Tibial nerve (tissue), 4 donors: ENCODE data around the gene C12orf56. TPM values are rescaled to one million over a fixed set of nuclear protein-coding genes. Genes with fewer than 3 reads are reported as not detected.

Experiments
- DNase-seq, 2 donors: peaks; one replicate each; pipeline ENCODE4 v3.0.0-alpha.2; 2019; ENCODE audit warnings: low spot score in 2 of 2
- H3K27ac ChIP-seq, 4 donors: fragments of 200-600 bp; sonication (generic) in 3 of 4; one replicate each; pipeline ENCODE4 v1.5.1; 2017 to 2019; ENCODE audit warnings: mild to moderate bottlenecking in 1 of 4
- H3K27me3 ChIP-seq, 2 donors: fragments of 200-600 bp; sonication (generic) in 1 of 2; one replicate each; pipeline versions ENCODE4 v1.5.1 to v1.6.0; 2017 to 2019
- H3K36me3 ChIP-seq, 3 donors: fragments of 200-600 bp; sonication (generic); one replicate each; pipeline ENCODE4 v1.5.1; 2018 to 2019
- H3K4me1 ChIP-seq, 4 donors: fragments of 200-600 bp; sonication (generic) in 3 of 4; one replicate each; pipeline ENCODE4 v1.5.1; 2017 to 2019
- H3K4me3 ChIP-seq, 4 donors: fragments of 200-600 bp; sonication (generic) in 3 of 4; one replicate each; pipeline ENCODE4 v1.5.1; 2017 to 2019; ENCODE audit warnings: mild to moderate bottlenecking in 1 of 4, moderate library complexity in 1 of 4
- H3K9me3 ChIP-seq, 4 donors: fragments of 200-600 bp; sonication (generic) in 3 of 4; one replicate each; pipeline ENCODE4 v1.5.1; 2017 to 2019
- CTCF ChIP-seq, 5 experiments: fragments of 200-600 bp in 3 of 5; fragments of 450-650 bp in 2 of 5; sonication (generic) in 3 of 5; IDR thresholded peaks; one replicate each; pipeline ENCODE4 v1.5.1; 2016 to 2019; ENCODE audit warnings: antibody characterized with exemption in 5 of 5, mild to moderate bottlenecking in 3 of 5, moderate library complexity in 2 of 5
- EP300 ChIP-seq, 2 donors: sonication (generic); formaldehyde crosslinking; IDR thresholded peaks; one replicate each; pipeline ENCODE4 v1.6.1; 2017; ENCODE audit warnings: antibody characterized with exemption in 2 of 2, mild to moderate bottlenecking in 1 of 2
- POLR2A ChIP-seq, 2 donors: fragments of 450-650 bp; IDR thresholded peaks; one replicate each; pipeline ENCODE4 v1.6.1; 2017; ENCODE audit warnings: antibody characterized with exemption in 2 of 2, mild to moderate bottlenecking in 2 of 2, moderate library complexity in 2 of 2
- WGBS, 2 donors: methylation state at CpG; one replicate each; pipeline ENCODE4 v1.1.5; 2018; 5-methylcytosine and 5-hydroxymethylcytosine counted together
- total RNA-seq, 4 donors: library from RNA; depleted of rRNA; stranded (reverse); fragments of >200 nt; gene quantifications; one replicate each; pipeline ENCODE4 v1.1.0, GENCODE V29; 2016

The C12orf56 gene
- total RNA-seq, 4 donors from 2014 or later = 8.7 to 11.6 (median 9.7) TPM

DNA sequence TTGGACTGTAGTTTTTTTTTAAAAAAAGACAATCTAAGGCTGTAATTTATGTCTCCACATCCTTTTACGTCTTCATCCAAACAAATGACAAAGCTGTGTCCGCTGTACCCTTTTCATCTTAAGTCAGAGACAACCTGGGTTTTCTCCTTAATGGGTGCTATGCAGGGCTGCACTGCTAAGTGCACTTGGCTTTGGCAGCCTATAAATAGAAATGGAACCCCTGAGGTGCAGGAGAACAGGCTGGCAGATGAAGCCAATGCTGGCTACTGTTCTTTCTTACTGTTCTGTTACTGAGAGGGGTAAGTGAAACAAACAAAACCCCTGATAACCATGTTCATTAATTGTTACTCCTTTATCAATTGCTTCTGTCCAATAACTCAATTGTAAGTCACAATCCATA, 121.4 kb downstream of the C12orf56 start:
- no peak for DNase-seq
- H3K27ac ChIP-seq = no peak overlapping the region
- WGBS, 2 donors = 45 to 88% methylated on average over 2 of the region's 2 CpGs
- no peaks in the 10 kb centered on the region for H3K36me3 ChIP-seq
- H3K4me3 ChIP-seq = no peak overlapping the region
- no peaks in the 10 kb centered on the region for H3K9me3 ChIP-seq
- no peaks in the 10 kb centered on the region for H3K27me3 ChIP-seq
- H3K4me1 ChIP-seq = no peaks in the 10 kb centered on the region
- TF ChIP-seq CTCF (IDR thresholded peaks at IDR 0.05) = no peak
- no peak for TF ChIP-seq POLR2A (IDR thresholded peaks at IDR 0.05)
- TF ChIP-seq EP300 (IDR thresholded peaks at IDR 0.05) = no peak

GRCh38 chr12:64268409-64268808, 122.1 kb downstream of the C12orf56 start:
- TF ChIP-seq EP300 (IDR thresholded peaks at IDR 0.05) (no peak), POLR2A (IDR thresholded peaks at IDR 0.05) (no peak), CTCF (IDR thresholded peaks at IDR 0.05) (no peak)
- H3K27me3 ChIP-seq = no peaks in the 10 kb centered on the region
- DNase-seq = no peak
- H3K9me3 ChIP-seq = no peaks in the 10 kb centered on the region
- no peaks in the 10 kb centered on the region for H3K36me3 ChIP-seq
- WGBS, 2 donors = 0 to 90% methylated on average over 2 of the region's 2 CpGs
- no peak overlapping the region for H3K27ac ChIP-seq
- H3K4me3 ChIP-seq = no peak overlapping the region
- no peaks in the 10 kb centered on the region for H3K4me1 ChIP-seq

GRCh38 chr12:64265839-64266238, 124.7 kb downstream of the C12orf56 start:
- H3K36me3 ChIP-seq = no peaks in the 10 kb centered on the region
- no peak for DNase-seq
- H3K27ac ChIP-seq = no peak overlapping the region
- H3K27me3 ChIP-seq = no peaks in the 10 kb centered on the region
- H3K4me1 ChIP-seq = no peaks in the 10 kb centered on the region
- no peaks in the 10 kb centered on the region for H3K9me3 ChIP-seq
- WGBS, 2 donors = 86 to 89% methylated on average over 2 of the region's 2 CpGs
- TF ChIP-seq EP300 (IDR thresholded peaks at IDR 0.05) = no peak
- TF ChIP-seq CTCF (IDR thresholded peaks at IDR 0.05) = no peak
- no peak for TF ChIP-seq POLR2A (IDR thresholded peaks at IDR 0.05)
- no peak overlapping the region for H3K4me3 ChIP-seq

GRCh38 chr12:64261813-64262212, 128.7 kb downstream of the C12orf56 start:
- Histone ChIP-seq H3K27ac (no peak overlapping the region), H3K4me1 (no peaks in the 10 kb centered on the region), H3K9me3 (no peaks in the 10 kb centered on the region), H3K4me3 (no peak overlapping the region), H3K27me3 (no peaks in the 10 kb centered on the region), H3K36me3 (no peaks in the 10 kb centered on the region)
- WGBS, 2 donors = 91 to 93% methylated on average over 5 of the region's 5 CpGs
- DNase-seq = no peak
- TF ChIP-seq CTCF (IDR thresholded peaks at IDR 0.05) (no peak), EP300 (IDR thresholded peaks at IDR 0.05) (no peak), POLR2A (IDR thresholded peaks at IDR 0.05) (no peak)

GRCh38 chr12:64258576-64258975, 132.0 kb downstream of the C12orf56 start:
- no peak for DNase-seq

More at GRCh38 chr12:64258576-64258975, 132.0 kb downstream of the C12orf56 start:
- no peaks in the 10 kb centered on the region for H3K27me3 ChIP-seq
- H3K9me3 ChIP-seq = no peaks in the 10 kb centered on the region
- WGBS, 2 donors = 47 to 48% methylated on average over 3 of the region's 3 CpGs
- no peaks in the 10 kb centered on the region for H3K36me3 ChIP-seq
- H3K4me3 ChIP-seq = no peak overlapping the region
- TF ChIP-seq CTCF (IDR thresholded peaks at IDR 0.05) (no peak), EP300 (IDR thresholded peaks at IDR 0.05) (no peak), POLR2A (IDR thresholded peaks at IDR 0.05) (no peak)
- no peaks in the 10 kb centered on the region for H3K4me1 ChIP-seq
- no peak overlapping the region for H3K27ac ChIP-seq
